Stimulated activated CD4-positive, alpha-beta T cell treated with anti-CD3 and anti-CD28 coated beads, TNF-alpha, amount 100 ng/mL, for 24 hours (primary cell): ENCODE measurements around the gene CLCN2.

Source experiments
- DNase-seq, 3 experiments: peaks; one replicate each; pipeline ENCODE4 v3.0.0-alpha.2; 2020; ENCODE audit warnings: low read depth in 3 of 3

Gene CLCN2

GRCh38 chr3:184380627-184381260 is 19.3 kb upstream of the CLCN2 start:
- DNase-seq = no peak

- DNase-seq = no peak
These were observed 18.8 kb upstream of the CLCN2 start for GRCh38 chr3:184380185-184380626.

GRCh38 chr3:184379358-184380184 is 18.2 kb upstream of the CLCN2 start, which contains the start of gene CHRD:
CHRD (plus strand) TSS chr3:184380054; CDS start chr3:184380319, 265 bp downstream.
- DNase-seq = no peak

GRCh38 chr3:184378651-184379357 is 17.4 kb upstream of the CLCN2 start:
- DNase-seq = no peak

GRCh38 chr3:184377882-184378445 is 16.6 kb upstream of the CLCN2 start, which contains the start of gene THPO:
THPO (minus strand) TSS chr3:184378207; CDS start chr3:184376259, 1,948 bp downstream.
- no peak for DNase-seq

- DNase-seq = no peak
These were observed 16.0 kb upstream of the CLCN2 start for GRCh38 chr3:184377374-184377773.

GRCh38 chr3:184375747-184376461 is 14.5 kb upstream of the CLCN2 start:
- no peak for DNase-seq

GRCh38 chr3:184373422-184373821 is 12.0 kb upstream of the CLCN2 start:
- DNase-seq = no peak

GRCh38 chr3:184372911-184373310 is 11.5 kb upstream of the CLCN2 start:
- DNase-seq = no peak

- no peak for DNase-seq
These were observed 11.0 kb upstream of the CLCN2 start for GRCh38 chr3:184372296-184372821.

GRCh38 chr3:184371570-184372018 is 10.2 kb upstream of the CLCN2 start:
- peak; percentile 29 to 49 (median 38) for DNase-seq

GRCh38 chr3:184368586-184369183 is 7.3 kb upstream of the CLCN2 start:
- DNase-seq = no peak

- no peak for DNase-seq
These were observed 6.7 kb upstream of the CLCN2 start for GRCh38 chr3:184368116-184368515.

- no peak for DNase-seq
These were observed 5.3 kb upstream of the CLCN2 start for GRCh38 chr3:184366619-184367289.

- peak; percentile 88 to 96 (median 91) for DNase-seq
These were observed 1.5 kb upstream of the CLCN2 start for GRCh38 chr3:184362668-184363546.

- peak; percentile 11 to 60 (median 18) for DNase-seq
These were observed 695 bp upstream of the CLCN2 start for GRCh38 chr3:184361932-184362667.

GRCh38 chr3:184360929-184361531 is 375 bp downstream of the CLCN2 start:
- DNase-seq = no peak
